Activated T-cell treated with anti-CD3 and anti-CD28 coated beads for 24 hours (primary cell): ENCODE data around the gene COL11A1.
"Not testable (repeated sequence)": the region's sequence is repeated elsewhere in the genome, so short reads cannot be mapped to it uniquely, and the experiment has no call there.

Experiments used
- DNase-seq: peaks from one replicate; pipeline ENCODE4 v3.0.0-alpha.2; 2020; ENCODE audit warnings: low read depth

The COL11A1 gene

GRCh38 chr1:102834688-102835320 is 273.5 kb downstream of the COL11A1 start:
- DNase-seq = no peak

DNA sequence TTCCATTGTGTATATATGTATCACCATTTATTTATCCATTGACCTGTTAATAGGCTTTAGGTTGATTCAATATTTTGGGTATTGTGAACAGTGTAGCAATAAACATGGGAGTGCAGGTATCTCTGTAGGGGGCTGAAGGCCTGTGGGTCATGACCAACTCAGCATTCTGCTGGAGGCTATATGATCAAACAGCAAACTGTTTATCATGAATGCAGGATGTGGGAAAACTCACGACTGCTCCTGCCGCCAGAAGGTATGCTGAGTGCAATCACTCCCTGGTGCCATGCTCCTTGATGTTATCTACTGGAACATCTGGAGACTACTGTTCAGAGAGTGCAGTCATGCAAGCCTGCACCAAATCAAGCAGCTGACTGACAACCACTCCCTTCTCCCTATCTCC is 275.2 kb downstream of the COL11A1 start:
- DNase-seq = no peak

- DNase-seq = not testable (repeated sequence)
These were observed 281.6 kb downstream of the COL11A1 start for GRCh38 chr1:102826706-102827105.
